ENCODE data around the gene RAB31.

RAB31 gene

GRCh38 chr18:9910071-9910470 lies 202.0 kb downstream of the RAB31 start:
- in situ Hi-C loops (cut with MboI; ENCODE audit: low sequenced_read_pairs), result no loop called here

- in situ Hi-C loops (cut with MboI; ENCODE audit: low sequenced_read_pairs), result no loop called here
These were observed 202.6 kb downstream of the RAB31 start for GRCh38 chr18:9910661-9911060.

- in situ Hi-C loops (cut with MboI; ENCODE audit: low sequenced_read_pairs), result no loop called here
These were observed 203.1 kb downstream of the RAB31 start for GRCh38 chr18:9911226-9911625.
